ENCODE measurements around the gene CPAMD8. TPM values are rescaled to one million over a fixed set of nuclear protein-coding genes. Genes with fewer than 3 reads are reported as not detected.

The CPAMD8 gene
- total RNA-seq, 1 donor from 2014 or later: 16.3 TPM

DNA sequence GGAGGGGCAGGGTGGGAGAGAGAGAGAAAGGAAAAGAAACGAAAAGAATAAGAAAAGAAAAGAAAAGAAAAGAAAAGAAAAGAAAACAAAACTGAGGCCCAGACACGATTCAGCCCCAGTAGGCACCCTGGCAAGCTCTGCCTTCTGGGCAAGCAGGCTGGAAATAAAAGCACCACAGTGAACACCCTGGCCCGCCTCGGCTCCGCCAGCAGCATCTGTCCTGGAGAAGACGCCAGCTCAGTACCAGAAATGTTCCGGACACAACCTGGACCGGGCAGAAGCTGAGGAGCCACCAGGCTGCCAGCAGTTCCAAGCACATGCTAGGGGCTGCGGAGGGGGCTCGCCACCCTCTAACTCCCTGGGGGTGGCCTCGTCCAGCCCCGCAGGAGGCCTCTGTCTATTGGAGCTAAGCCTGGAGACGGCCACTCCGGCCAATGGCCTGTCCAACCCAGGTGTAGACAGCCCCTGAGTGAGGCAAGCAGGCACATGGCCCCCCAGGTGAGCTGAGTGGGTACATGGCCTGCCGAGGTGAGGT lies 11.4 kb upstream of the CPAMD8 start:
- Histone ChIP-seq H3K27ac (no peak overlapping the region), H3K9ac (no peak overlapping the region), H3F3A (ENCODE audit: low read depth) (peaks cover 16% of the 10 kb centered on the region), H3K4me3 (no peak overlapping the region), H4K20me1 (ENCODE audit: low read depth) (no peaks in the 10 kb centered on the region), H3K9me3 (ENCODE audit: low read depth) (no peaks in the 10 kb centered on the region), H3K4me1 (peaks cover 14% of the 10 kb centered on the region), H3K27me3 (no peaks in the 10 kb centered on the region), H3K79me2 (ENCODE audit: low read depth) (no peaks in the 10 kb centered on the region), H3K36me3 (no peaks in the 10 kb centered on the region), H3K4me2 (no peak overlapping the region), H2AFZ (replicated peaks) (no peak overlapping the region)
- H3K36me3 Mint-ChIP-seq: no peaks in the 10 kb centered on the region
- H3K27ac Mint-ChIP-seq: no peak overlapping the region
- H3K27me3 Mint-ChIP-seq (ENCODE audit: insufficient read depth, low read depth): peaks cover 11% of the 10 kb centered on the region
- no peak for DNase-seq (ENCODE audit: low spot score)
- H3K9me3 Mint-ChIP-seq: no peaks in the 10 kb centered on the region
- H3K4me1 Mint-ChIP-seq: peaks cover 10% of the 10 kb centered on the region
- no peak overlapping the region for H3K4me3 Mint-ChIP-seq
- TF ChIP-seq EZH2 (IDR thresholded peaks at IDR 0.05) (no peak), EZH2phosphoT487 (IDR thresholded peaks at IDR 0.05) (no peak)
- TF ChIP-seq, protein P1, sequence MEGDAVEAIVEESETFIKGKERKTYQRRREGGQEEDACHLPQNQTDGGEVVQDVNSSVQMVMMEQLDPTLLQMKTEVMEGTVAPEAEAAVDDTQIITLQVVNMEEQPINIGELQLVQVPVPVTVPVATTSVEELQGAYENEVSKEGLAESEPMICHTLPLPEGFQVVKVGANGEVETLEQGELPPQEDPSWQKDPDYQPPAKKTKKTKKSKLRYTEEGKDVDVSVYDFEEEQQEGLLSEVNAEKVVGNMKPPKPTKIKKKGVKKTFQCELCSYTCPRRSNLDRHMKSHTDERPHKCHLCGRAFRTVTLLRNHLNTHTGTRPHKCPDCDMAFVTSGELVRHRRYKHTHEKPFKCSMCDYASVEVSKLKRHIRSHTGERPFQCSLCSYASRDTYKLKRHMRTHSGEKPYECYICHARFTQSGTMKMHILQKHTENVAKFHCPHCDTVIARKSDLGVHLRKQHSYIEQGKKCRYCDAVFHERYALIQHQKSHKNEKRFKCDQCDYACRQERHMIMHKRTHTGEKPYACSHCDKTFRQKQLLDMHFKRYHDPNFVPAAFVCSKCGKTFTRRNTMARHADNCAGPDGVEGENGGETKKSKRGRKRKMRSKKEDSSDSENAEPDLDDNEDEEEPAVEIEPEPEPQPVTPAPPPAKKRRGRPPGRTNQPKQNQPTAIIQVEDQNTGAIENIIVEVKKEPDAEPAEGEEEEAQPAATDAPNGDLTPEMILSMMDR (IDR thresholded peaks at IDR 0.05): no peak

DNA sequence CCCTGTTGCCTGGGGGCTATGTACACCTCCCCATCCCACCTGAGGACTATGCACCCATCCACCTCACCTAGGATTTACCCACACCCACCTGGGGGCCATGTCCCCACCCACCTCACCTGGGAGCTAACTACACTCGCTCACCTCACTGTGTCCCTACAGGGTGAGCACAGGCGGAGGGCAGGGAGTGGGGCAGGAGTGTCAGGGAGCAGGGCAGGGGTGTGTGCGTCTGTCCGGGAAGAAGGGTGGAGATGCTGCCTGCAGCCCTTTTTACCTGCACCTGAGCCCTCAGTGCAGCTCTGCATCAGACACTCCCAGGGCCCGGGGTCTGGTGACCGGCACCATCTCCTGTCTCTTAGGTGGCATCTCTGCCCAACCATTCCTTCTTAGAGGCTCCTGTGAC lies 10.6 kb upstream of the CPAMD8 start:
- Histone ChIP-seq H3K4me2 (no peak overlapping the region), H3K9me3 (ENCODE audit: low read depth) (no peaks in the 10 kb centered on the region), H3K36me3 (no peaks in the 10 kb centered on the region), H3K9ac (no peak overlapping the region), H3F3A (ENCODE audit: low read depth) (peaks cover 8% of the 10 kb centered on the region), H3K4me3 (no peak overlapping the region), H2AFZ (replicated peaks) (no peak overlapping the region), H4K20me1 (ENCODE audit: low read depth) (no peaks in the 10 kb centered on the region), H3K4me1 (peaks cover 8% of the 10 kb centered on the region), H3K27me3 (no peaks in the 10 kb centered on the region), H3K27ac (no peak overlapping the region), H3K79me2 (ENCODE audit: low read depth) (no peaks in the 10 kb centered on the region)
- H3K27me3 Mint-ChIP-seq (ENCODE audit: insufficient read depth, low read depth): peaks cover 11% of the 10 kb centered on the region
- H3K27ac Mint-ChIP-seq: no peak overlapping the region
- no peaks in the 10 kb centered on the region for H3K9me3 Mint-ChIP-seq
- no peak for DNase-seq (ENCODE audit: low spot score)
- H3K4me3 Mint-ChIP-seq: no peak overlapping the region
- peaks cover 7% of the 10 kb centered on the region for H3K4me1 Mint-ChIP-seq
- TF ChIP-seq, protein P1 (IDR thresholded peaks at IDR 0.05): no peak
- TF ChIP-seq EZH2 (IDR thresholded peaks at IDR 0.05) (no peak), EZH2phosphoT487 (IDR thresholded peaks at IDR 0.05) (no peak)
- no peaks in the 10 kb centered on the region for H3K36me3 Mint-ChIP-seq

DNA sequence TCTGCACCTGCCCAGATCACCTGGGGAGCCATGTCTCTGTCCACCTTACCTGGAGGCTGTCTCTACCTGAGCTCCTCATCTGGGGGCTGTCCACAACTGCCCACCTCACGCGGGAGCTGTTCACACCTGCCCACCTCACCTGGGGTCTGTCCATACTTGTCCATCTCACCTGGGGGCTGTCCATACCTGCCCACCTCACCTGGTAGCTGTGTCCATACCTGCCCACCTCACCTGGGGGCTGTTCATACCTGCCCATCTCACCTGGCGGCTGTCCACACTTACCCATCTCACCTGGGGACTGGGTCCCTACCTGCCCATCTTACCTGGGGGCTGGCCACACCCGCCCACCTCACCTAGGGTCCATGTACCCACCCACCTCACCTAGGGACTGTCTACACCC lies 10.0 kb upstream of the CPAMD8 start:
- Histone ChIP-seq H3K27me3 (no peaks in the 10 kb centered on the region), H3K27ac (no peak overlapping the region), H4K20me1 (ENCODE audit: low read depth) (no peaks in the 10 kb centered on the region), H3K4me2 (no peak overlapping the region), H3K4me1 (peaks cover 2% of the 10 kb centered on the region), H3K9ac (no peak overlapping the region), H3F3A (ENCODE audit: low read depth) (peaks cover 3% of the 10 kb centered on the region), H3K79me2 (ENCODE audit: low read depth) (no peaks in the 10 kb centered on the region), H2AFZ (replicated peaks) (no peak overlapping the region), H3K9me3 (ENCODE audit: low read depth) (no peaks in the 10 kb centered on the region), H3K4me3 (no peak overlapping the region), H3K36me3 (no peaks in the 10 kb centered on the region)
- Mint-ChIP-seq H3K27ac (no peak overlapping the region), H3K36me3 (no peaks in the 10 kb centered on the region), H3K4me1 (peaks cover 1% of the 10 kb centered on the region), H3K4me3 (no peak overlapping the region), H3K27me3 (ENCODE audit: insufficient read depth, low read depth) (peaks cover 11% of the 10 kb centered on the region), H3K9me3 (no peaks in the 10 kb centered on the region)
- no peak for DNase-seq (ENCODE audit: low spot score)
- TF ChIP-seq, protein P1 (IDR thresholded peaks at IDR 0.05): no peak
- no peak for TF ChIP-seq EZH2phosphoT487 (IDR thresholded peaks at IDR 0.05)
